ENCODE data around the gene PYROXD2.

GRCh38 chr10:98407744-98408241 is 7.2 kb downstream of the PYROXD2 start:
- TF ChIP-seq EZH2 (IDR thresholded peaks at IDR 0.05; ENCODE audit: insufficient read depth, poor library complexity, severe bottlenecking) (no peak), EZH2phosphoT487 (IDR thresholded peaks at IDR 0.05; ENCODE audit: insufficient read depth, low read depth) (no peak)
